AG04450 (cell line): Measurements from ENCODE around the gene NEK11. TPM values are rescaled to one million over a fixed set of nuclear protein-coding genes. Genes with fewer than 3 reads are reported as not detected.

Source experiments
- CTCF ChIA-PET: fragments of 300-600, 350-600 bp; formaldehyde crosslinking; extraction: SDS; loops from one replicate; lab custom pipeline; 2022; ENCODE audit warnings: antibody characterized with exemption, inconsistent platforms; lab: Charles Lee
- POLR2A ChIA-PET: fragments of 350-600 bp; formaldehyde crosslinking; extraction: SDS; loops from one replicate; lab custom pipeline; 2021; ENCODE audit warnings: antibody characterized with exemption, inconsistent platforms; lab: Yijun Ruan, JAX
- DNase-seq: peaks from one replicate; pipeline ENCODE4 v3.0.0-alpha.2; 2011; ENCODE audit warnings: low read depth, low spot score
- H3K27ac ChIP-seq: one replicate; pipeline ENCODE4 v1.5.1; 2012; ENCODE audit warnings: low read depth, low read length, control low read depth
- H3K27me3 ChIP-seq: one replicate; pipeline ENCODE4 v1.6.0; 2012; ENCODE audit warnings: low read length; ENCODE audit not compliant: control insufficient read depth, insufficient read depth
- H3K4me3 ChIP-seq: 2 replicates; pipeline ENCODE4 v1.5.1; 2011; ENCODE audit warnings: mild to moderate bottlenecking, low read depth, low read length, control low read depth
- H3K9me3 ChIP-seq: 2 replicates; pipeline ENCODE4 v1.5.1; 2012; ENCODE audit warnings: low read length; ENCODE audit not compliant: control insufficient read depth, insufficient read depth
- polyA plus RNA-seq: library from polyadenylated mRNA; depleted of rRNA; stranded (reverse); fragments of >200 nt; gene quantifications from 2 replicates; pipeline ENCODE4 v1.2.3, GENCODE V29; 2011
- TF ChIP-seq, protein P1 (sequence below): IDR thresholded peaks from 2 replicates; pipeline ENCODE4 v1.5.1; 2011; ENCODE audit warnings: low read depth, low read length, control low read depth, inconsistent platforms

The NEK11 gene
- polyA plus RNA-seq, 1 experiment, result 4.0 TPM

DNA sequence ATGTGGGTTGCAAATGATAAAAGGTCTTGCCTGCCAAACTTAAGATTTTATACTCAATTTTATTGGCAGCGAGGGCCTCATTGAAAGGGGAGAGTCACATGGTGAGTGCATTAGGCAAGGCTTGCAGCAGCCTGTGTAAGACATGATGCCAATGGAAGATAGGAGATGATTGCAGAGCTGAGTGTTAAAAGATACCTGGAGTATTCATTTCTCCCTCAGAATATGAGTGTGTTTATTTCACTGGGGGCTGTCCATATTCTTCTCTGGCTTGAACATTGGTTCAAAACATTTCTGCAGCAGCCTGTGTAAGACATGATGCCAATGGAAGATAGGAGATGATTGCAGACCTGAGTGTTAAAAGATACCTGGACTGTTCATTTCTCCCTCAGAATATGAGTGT lies 189.7 kb downstream of the NEK11 start:
- H3K27ac ChIP-seq, result no peak overlapping the region
- H3K9me3 ChIP-seq, result no peaks in the 10 kb centered on the region
- no peak overlapping the region for H3K4me3 ChIP-seq
- no peaks in the 10 kb centered on the region for H3K27me3 ChIP-seq
- POLR2A ChIA-PET, result no interaction called here
- no peak for DNase-seq
- TF ChIP-seq, protein P1, sequence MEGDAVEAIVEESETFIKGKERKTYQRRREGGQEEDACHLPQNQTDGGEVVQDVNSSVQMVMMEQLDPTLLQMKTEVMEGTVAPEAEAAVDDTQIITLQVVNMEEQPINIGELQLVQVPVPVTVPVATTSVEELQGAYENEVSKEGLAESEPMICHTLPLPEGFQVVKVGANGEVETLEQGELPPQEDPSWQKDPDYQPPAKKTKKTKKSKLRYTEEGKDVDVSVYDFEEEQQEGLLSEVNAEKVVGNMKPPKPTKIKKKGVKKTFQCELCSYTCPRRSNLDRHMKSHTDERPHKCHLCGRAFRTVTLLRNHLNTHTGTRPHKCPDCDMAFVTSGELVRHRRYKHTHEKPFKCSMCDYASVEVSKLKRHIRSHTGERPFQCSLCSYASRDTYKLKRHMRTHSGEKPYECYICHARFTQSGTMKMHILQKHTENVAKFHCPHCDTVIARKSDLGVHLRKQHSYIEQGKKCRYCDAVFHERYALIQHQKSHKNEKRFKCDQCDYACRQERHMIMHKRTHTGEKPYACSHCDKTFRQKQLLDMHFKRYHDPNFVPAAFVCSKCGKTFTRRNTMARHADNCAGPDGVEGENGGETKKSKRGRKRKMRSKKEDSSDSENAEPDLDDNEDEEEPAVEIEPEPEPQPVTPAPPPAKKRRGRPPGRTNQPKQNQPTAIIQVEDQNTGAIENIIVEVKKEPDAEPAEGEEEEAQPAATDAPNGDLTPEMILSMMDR, result no peak
- CTCF ChIA-PET, result no interaction called here

DNA sequence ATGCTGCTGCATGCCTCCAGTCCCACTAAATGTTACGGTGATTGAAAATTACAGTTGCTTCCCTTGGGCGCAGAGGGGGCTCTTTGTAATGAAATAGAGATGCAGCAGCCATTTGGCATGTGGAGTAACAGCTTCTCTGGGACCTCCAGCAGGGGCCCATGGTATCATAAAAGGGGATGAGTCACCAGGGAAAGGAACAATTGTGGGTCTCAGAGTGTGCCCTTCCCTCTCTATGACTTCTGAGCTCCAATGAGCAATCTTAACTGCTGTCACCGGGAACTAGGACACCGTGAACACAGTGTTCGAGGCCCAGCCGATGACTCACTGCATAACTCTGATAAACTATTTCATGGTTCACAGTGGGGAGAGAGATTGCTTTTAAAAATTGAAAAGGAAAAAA lies 190.1 kb downstream of the NEK11 start:
- DNase-seq, result no peak
- no peaks in the 10 kb centered on the region for H3K9me3 ChIP-seq
- no peak overlapping the region for H3K27ac ChIP-seq
- no peak overlapping the region for H3K4me3 ChIP-seq
- ChIA-PET CTCF (no interaction called here), POLR2A (no interaction called here)
- TF ChIP-seq, protein P1, result no peak
- no peaks in the 10 kb centered on the region for H3K27me3 ChIP-seq

DNA sequence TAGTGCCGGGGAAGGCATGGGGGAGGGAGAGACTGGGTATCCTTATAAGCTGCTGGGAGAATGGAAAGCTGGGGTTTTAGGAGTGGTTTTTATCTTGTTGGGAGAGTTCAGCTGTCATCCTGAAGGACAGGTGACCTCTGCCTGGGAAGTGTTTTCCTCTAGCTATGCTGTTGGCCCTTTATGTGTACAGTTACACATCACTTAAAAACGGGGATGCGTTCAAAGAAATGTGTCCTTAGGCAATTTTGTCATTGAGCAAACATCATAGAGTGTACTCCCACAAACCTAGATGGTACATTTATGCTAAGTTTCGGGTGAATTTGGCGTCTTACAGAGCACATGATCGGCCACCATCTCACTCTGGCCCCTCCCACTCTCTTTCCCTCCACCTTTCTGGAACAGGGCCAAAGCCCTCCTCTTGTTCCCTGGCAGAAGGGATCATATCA lies 190.6 kb downstream of the NEK11 start:
- ChIA-PET CTCF (no interaction called here), POLR2A (no interaction called here)
- no peak overlapping the region for H3K4me3 ChIP-seq
- no peaks in the 10 kb centered on the region for H3K9me3 ChIP-seq
- TF ChIP-seq, protein P1, result no peak
- no peak overlapping the region for H3K27ac ChIP-seq
- no peaks in the 10 kb centered on the region for H3K27me3 ChIP-seq
- no peak for DNase-seq

DNA sequence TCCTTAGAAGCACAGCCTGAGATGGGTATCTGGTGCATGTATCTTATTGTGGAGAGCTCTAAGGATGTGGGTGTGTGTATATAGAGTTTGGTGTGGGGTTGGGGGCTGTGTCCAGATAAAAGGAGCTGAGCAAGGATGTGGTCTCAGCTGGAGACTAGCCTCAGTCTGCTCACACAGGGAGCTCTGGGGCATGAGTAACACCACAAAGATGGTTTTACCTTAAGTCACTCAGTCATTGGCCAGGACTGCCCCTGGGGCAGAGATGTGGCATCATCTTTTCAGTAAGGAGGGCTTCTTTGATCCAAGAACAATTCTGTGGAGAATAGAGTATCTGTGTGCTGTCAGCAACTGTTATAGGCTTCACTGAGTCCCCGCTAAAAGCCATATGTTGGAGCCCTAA lies 191.5 kb downstream of the NEK11 start:
- CTCF ChIA-PET, result no interaction called here
- H3K4me3 ChIP-seq, result no peak overlapping the region
- TF ChIP-seq, protein P1, result no peak
- H3K27me3 ChIP-seq, result no peaks in the 10 kb centered on the region
- no peaks in the 10 kb centered on the region for H3K9me3 ChIP-seq
- POLR2A ChIA-PET, result no interaction called here
- no peak overlapping the region for H3K27ac ChIP-seq
- no peak for DNase-seq

DNA sequence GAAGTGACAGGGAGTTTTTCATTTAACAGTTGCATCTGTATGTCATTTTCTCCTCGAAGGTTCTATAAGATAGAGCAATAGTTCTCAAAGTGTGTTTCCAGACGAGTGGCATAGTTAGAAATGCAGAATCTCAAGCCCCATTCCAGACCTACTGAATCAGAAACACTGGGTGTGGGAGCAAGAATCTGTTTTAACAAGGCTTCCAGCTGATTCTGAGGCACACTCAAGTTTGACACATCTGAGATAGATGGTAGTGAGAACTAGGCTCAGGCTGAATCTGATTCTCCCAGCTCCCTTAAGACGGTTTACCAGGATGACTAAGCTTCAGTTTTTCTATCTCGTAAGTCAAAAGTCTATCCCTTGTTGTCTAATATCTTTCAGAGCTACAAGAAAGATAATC lies 195.1 kb downstream of the NEK11 start:
- TF ChIP-seq, protein P1, result no peak
- ChIA-PET POLR2A (no interaction called here), CTCF (no interaction called here)
- DNase-seq, result peak; percentile 23
- H3K9me3 ChIP-seq, result no peaks in the 10 kb centered on the region
- H3K27me3 ChIP-seq, result no peaks in the 10 kb centered on the region
- no peak overlapping the region for H3K4me3 ChIP-seq
- no peak overlapping the region for H3K27ac ChIP-seq
